GM18867 (cell line): ENCODE results near the gene HAT1.
"Not testable (repeated sequence)": the region's sequence is repeated elsewhere in the genome, so short reads cannot be mapped to it uniquely, and the experiment has no call there.

ENCODE experiments used
- ATAC-seq: cut with Tn5 transposase; IDR thresholded peaks from one replicate; pipeline ENCODE4 v1.9.1; 2021; ENCODE audit warnings: mild to moderate bottlenecking, moderate library complexity; ENCODE audit not compliant: unreplicated experiment

Gene HAT1, protein sequence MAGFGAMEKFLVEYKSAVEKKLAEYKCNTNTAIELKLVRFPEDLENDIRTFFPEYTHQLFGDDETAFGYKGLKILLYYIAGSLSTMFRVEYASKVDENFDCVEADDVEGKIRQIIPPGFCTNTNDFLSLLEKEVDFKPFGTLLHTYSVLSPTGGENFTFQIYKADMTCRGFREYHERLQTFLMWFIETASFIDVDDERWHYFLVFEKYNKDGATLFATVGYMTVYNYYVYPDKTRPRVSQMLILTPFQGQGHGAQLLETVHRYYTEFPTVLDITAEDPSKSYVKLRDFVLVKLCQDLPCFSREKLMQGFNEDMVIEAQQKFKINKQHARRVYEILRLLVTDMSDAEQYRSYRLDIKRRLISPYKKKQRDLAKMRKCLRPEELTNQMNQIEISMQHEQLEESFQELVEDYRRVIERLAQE

DNA sequence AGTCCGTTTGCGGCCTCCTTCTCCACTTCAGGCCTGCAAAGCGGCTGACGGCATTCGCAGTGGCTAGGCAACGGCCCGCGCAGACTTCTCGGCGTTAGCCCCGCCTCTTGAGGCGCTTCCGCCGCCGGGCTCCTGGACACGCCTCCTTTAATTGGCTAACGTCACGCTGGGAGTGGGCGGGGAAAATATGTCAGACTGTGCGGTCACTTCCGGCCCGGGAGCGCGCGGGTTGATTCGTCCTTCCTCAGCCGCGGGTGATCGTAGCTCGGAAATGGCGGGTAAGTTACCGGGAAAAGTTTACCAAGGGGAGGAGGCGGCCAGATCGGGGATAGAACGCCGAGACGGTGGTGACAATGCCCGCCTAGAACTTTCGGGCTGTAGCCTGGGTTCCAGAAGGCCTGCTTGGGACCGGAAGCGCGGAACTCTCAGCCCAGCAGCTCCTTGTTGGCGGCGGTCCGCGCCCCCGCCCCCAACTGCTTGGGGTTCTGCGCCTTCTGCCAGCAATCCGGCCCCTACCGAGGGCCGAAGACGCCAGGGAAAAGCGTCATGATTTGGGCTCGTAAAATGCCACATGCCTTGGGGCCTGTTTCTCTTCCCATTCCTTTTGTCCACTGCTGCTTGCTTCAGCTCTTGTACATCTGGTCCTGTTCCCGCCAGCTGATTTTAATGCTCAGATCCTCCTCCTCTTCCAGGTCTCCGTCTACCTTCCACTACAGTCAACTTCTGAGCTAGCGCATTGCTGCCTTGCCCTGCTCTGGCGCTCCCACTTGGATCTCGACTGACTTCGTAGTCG is at the start of gene HAT1:
HAT1 (plus strand) TSS at position 232 of the 793 bp plus-strand sequence; CDS start at position 272, 40 bp downstream.
- peak; percentile 96 for ATAC-seq

DNA sequence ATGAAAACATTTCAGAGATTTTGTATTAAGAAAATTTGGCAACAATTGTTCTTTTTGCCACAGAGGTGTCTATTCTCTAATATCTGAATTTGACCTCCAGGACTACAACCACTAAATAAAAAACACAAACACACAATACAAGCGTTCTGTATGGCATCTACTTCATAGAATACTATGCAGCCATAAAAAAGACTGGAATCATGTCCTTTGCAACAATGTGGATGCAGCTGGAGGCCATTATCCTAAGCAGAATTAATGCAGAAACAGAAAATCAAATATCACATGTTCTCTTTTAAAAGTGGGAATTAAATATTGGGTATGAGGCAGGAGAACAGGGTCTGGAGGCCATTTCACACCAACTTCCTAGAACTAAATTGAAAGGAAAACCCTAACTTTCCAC is 47.7 kb upstream of the HAT1 start:
- ATAC-seq: no peak

DNA sequence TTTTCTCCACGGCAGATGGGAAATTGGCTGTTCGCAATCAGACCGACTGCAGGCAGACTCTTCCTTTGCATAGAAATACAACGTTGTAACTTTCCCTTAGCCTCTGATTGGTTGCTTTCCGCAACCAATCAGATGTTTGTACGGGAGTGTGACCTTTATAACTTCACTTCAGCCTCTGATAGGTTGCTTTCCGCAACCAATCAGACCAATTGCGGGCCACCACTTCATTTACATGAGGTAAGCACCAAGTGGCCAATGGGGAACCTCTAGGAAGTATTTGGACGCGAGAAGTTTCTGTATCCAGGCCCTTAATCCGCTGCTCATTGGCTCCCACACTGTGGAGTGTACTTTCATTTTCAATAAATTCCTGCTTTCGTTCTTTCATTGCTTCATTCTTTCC is 47.3 kb upstream of the HAT1 start:
- no peak for ATAC-seq

DNA sequence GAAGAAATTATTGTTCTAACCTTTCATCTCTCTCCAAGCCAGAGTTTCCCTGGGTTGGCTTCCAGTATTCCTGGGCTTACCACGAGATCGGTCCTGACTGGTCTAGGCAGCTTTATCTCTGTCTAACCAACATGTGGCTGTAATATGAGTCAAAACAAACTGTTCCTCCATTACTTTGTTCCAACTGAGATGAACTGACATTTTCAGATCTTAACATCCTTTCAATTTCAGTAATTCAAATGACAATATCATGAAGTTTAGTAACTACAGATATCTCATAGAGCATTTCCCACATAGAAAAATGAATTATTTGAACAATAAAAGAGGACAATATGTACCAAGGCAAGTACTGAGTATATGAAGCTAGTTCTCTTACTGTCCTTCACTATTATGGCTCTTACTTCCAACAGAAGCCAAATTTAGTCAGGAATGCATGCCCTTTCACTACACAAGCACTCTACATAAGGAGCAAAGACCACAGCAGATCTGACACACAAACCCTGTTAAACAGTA is 43.7 kb upstream of the HAT1 start:
- ATAC-seq: no peak

DNA sequence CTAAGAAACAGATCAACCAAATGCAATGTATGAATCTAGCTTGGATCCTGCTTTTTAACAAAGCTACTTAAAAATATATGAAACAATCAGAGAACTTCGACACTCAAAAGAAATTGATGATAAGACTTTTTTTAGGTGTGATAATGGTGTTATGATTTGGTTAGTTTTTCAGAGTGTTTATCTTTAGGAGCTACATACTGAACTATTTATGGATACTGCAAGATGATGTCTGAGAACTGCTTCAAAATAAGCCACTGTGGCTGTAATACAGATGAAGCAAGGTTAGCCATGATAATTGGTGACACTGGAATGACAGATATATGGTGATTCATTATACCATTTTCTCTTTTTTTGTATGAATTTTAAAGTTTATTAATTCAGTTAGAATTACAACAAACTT is 42.4 kb upstream of the HAT1 start:
- no peak for ATAC-seq

DNA sequence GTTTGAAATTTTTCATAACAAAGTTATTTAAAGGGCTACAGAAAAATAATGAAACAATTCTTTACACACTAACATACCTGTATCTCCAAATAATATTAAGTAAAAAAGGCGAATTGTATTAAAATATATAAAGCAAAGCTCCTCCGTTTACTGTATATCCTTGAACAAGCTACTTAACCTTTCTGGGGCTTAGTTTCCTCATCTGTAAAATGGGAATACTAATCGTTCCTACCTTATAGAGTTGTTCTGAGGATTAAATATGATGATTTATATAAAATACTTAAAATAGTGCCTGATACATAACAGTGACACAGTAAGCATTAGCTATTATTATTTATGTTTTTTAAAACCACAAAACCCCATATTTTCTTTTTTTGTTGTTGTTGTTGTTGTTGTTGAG is 41.5 kb upstream of the HAT1 start:
- ATAC-seq: no peak

DNA sequence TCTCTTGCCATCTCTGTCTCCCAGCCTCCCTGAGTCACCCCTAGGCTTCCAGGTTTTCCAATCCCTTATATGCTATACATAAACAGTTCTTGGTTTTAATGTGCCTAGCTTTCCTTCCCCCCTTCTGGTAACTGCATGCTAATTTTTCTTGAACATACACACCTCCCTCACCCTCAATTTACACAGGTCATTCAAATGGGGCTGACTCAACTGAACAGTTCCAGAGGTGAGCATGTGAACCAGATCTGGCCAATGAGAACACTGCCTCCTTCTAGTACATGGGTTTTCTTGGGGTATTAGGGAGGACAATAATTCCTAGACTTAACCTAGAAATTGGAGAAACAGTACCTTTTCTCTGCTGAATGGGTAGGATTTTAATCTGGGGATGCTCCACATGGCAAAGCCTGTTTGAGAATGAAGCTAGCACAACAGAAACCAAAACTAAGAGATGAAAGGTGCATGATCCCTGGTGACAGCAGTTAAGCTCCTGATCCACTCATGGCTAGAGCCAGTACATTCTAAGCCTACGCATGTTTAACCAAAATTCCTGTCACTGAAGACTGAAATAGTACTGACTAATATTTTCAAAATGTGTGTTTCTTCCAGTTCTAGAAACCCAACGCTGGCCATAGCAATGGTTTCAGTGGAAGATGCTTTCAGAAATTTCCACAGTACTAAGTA is 40.0 kb upstream of the HAT1 start:
- peak; percentile 71 for ATAC-seq

DNA sequence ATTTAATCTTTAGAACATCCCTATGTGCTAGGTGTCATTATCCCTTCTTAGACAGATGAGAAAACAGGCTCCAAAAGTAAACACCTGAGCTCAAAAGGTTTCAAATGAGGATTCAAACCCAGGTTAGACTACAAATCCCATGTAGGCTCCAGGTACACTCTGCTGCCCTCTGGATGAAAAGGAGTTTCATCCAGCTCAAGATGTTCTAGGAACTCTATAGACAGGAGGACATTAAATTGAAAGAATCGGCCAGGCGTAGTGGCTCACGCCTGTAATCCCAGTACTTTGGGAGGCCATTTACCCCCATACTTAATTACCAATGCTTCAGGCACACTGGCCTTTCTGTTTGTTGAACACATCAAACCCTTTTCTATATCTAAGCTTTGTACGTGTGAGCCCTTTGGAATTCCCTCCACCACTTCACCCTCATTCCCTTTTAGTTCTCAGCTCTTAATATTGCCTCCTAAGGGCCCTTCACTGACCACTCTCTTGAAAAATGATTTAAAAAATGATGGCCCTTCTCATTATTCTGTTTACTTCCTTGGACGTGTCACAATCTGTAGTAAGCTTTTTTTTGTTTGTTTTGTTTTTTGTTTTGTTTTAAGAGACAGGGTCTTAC is 38.9 kb upstream of the HAT1 start:
- ATAC-seq: no peak

DNA sequence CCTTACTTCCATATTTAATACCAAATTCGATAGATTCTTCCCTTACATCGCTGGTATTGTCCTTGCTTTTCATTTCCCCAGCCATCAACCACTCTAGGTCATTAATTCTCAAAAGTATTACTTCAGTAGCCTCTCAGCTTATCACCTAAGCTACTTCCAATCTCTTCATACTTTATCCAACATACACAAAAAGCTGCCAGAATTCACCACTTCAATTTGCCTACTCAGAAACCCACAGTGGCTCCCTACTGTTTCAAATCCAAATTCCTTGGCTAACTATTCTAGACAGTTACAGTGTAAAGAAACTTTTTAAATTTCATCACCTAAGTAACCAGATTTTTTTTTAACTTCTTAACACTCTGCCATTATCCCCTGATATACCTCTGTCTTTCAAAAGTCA is 32.9 kb upstream of the HAT1 start:
- no peak for ATAC-seq

DNA sequence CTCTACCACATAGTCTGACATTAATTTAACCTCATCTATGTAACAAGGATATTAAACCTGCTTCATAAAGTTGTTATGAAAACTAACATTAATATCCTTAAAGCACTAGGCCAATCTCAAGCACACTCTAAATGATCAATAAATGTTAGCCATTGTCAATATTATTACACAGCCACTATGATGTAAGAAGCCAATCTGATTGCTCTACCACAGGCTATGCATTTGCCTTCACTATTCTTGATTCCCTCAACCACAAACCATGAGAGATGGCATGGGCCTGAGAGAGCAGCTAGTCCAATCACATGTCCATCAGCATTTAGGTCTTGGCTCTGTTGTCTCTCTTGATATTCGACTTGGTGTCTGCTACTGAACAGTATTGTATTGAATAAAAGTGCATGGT is 32.5 kb upstream of the HAT1 start:
- no peak for ATAC-seq

DNA sequence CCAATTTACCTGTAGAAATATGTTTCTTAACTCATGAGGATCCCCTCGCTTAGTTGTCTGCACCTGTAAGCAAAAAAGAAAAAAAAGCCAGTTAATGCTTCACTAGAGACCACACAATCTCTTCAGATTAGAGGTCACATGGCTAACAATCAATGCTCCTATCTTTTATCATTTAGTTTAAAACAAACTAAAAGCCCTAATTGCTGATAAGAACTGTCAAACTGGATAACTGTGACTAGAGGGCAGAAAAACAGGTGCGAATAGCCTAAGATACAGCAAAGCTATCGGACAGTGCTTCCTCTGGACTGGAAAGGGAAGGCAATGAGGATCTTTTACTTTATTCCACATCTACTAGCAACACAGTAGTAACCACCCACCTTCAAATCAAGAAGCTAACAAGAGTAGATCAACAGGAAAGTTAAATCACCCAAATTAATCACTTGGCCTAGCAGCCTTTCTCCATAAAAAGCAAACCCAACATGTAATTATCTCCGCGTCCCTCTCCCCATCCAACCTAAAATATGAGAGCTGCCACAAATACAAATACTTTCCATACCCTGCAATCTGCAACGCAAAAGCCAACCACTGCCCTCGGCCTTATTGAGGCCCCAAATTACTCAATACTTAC is 29.0 kb upstream of the HAT1 start:
- ATAC-seq: no peak

DNA sequence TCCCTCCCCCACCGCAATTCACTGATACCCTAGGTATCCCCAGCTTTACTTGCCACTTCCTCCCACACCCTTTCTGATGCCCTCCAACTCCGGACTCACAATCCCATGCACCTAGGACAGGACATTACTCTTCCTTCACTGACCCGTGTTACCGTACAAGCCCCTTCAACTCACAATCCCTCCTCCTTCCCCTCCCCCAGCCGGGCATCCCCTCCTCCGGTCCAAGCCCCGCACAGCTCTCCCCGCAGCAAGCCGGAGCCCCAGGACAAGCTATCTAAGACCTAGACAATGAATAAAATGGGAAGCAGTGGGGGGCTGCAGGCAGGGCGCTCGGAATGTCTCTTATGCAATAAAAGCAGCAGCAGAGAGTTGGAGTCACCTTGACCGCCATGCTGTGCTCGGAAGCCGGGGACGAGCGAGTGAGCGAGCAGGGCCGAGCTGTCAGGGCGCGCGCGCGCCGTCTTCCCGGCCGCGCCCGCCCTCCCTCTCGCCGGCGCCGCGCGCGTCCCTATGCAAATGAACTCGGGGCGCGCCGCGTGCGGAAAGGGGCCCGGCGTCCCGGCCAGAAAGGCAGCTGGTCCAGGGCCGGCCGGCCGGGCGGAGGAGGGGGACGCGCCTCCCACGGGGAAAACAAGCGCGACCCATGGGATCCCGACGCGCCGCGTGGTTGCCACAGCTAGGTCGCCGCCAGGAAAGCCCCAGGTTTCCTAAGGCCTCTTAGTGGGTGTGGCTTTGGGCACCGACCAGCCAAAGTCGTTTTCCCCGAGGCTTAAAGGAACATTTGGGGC is 28.2 kb upstream of the HAT1 start, which contains the start of gene SLC25A12:
SLC25A12 (minus strand) TSS at position 421 of the 788 bp plus-strand sequence; CDS start at position 391, 30 bp downstream.
- ATAC-seq: peak; percentile 97

DNA sequence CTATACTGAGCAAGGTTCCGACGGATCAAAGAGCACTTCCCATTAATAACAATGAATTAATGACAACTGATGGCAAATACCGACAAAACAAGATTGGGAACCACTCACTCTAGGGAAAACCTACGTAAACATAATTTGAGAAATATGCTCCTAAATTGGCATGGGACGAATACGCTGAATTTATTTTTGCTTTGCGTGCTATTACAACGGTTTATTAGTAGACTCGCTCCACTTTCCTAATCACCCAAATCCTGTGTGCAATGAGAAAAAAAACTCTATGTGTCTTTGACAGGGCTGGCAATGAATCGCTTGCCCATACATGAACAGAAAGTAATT is 27.7 kb upstream of the HAT1 start:
- ATAC-seq: no peak

DNA sequence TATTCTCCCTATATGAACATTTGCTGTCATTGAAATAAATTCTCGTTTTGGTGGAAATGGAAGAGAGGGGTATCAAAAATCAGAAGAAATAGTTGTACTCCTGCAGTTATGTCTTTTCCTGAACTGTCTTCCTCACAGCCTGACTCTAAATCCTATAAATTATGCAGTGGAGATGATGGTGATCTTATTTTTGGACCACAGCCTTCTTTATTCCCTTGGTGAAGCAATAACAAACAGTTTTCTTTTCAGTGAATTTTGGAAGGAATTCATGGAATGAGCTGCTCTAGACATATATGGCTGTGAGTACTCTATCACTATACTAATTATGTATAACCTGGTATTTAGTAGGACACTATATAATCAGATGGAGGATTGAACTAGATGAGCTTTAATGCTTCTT is 26.5 kb upstream of the HAT1 start:
- no peak for ATAC-seq

DNA sequence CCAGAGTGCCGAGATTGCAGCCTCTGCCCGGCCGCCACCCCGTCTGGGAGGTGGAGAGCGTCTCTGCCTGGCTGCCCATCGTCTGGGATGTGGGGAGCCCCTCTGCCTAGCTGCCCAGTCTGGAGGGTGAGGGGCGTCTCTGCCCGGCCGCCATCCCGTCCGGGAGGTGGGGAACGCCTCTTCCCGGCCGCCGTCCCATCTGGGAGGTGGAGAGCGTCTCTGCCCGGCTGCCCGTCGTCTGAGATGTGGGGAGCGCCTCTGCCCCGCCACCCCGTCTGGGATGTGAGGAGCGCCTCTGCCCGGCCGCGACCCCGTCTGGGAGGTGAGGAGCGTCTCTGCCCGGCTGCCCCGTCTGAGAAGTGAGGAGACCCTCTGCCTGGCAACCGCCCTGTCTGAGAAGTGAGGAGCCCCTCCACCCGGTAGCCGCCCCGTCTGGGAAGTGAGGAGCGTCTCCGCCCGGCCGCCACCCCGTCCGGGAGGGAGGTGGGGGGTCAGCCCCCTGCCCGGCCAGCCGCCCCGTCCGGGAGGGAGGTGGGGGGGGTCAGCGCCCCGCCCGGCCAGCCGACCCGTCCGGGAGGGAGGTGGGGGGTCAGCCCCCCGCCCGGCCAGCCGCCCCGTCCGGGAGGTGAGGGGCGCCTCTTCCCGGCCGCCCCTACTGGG is 22.5 kb upstream of the HAT1 start:
- not testable (repeated sequence) for ATAC-seq

DNA sequence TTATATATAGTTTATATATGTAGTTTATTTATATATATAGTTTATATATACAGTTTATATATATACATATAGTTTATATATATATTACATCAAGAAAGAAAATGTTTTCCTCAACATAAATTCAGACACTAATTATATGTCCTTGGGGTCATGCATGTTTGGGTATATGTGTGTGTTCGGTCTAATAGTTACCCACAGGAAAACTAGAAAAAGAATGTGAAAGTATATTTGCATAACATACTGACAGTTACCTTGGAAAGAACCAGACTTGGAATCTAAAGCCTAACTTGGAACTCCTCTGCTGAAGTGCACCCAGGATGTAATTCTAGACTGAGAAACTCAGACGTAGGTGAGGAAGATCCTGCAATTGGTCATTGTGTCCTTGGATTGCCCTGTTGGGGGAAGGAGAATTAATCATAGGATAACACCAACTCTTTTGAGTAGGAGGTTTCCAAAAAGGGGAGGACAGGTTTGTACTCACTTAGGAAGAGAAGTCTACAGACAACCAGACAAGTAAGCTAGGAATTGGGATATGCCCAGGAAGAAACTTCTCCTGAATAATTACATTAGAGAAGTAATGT is 19.3 kb upstream of the HAT1 start:
- no peak for ATAC-seq

DNA sequence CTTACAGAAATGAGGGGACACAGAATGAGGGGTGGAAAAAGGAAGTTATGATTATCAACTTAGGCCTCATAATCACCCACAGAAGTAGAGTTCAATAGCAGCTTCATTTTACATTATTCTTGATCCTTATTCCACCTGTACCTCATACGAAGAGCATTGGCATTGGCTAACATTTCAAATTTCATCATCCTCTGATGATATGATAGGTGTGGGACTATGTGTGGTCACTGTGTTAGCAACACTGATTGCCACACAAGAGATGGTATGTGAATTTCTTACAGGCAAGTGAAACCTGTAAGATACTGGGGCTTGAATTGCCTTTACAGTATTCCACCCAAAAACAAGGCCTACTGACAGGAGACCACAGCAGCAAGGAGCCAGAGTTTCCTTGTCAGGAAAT is 14.0 kb upstream of the HAT1 start:
- ATAC-seq: no peak

DNA sequence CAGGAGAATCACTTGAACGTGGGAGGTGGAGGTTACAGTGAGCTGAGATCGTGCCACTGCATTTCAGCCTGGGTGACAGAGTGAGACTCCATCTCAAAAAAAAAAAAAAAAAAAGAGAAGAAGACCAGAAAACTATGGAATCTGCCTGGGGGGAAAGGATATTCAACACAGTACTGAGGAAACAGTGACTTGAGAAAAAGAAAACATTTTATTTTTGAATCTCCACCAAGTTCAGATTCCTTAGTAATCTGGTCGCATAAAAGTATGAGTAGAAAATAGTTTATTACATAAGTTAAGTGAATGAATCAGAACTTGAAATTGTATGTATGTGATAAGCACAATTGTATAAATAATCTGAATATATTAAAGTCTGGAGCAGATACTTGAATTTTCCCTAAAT is 13.0 kb upstream of the HAT1 start:
- no peak for ATAC-seq

DNA sequence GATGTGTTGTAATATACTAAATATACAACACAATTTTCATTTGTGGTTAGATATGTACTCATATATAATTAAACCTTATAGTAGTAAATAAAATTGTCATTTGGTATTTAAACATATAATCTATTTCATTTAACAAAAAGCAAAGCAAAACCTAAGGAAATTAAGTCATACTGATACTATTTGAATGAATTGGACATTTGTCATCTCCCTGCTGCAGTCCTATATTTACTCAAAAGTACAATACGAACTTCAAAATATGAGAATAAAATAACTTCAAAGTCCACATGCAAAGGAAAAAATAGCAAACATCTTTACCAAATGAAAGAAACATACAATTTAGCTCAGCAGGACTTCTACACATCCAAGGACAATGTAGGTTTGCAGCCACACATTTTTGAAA is 11.8 kb upstream of the HAT1 start:
- no peak for ATAC-seq
